ENCODE measurements around the gene TBX2.
"Not testable (repeated sequence)": the region's sequence is repeated elsewhere in the genome, so short reads cannot be mapped to it uniquely, and the experiment has no call there.

Gene TBX2

GRCh38 chr17:61415374-61416210, 15.9 kb downstream of the TBX2 start:
- DNase-seq, result no peak

GRCh38 chr17:61416211-61416539, 16.5 kb downstream of the TBX2 start:
- no peak for DNase-seq

GRCh38 chr17:61416540-61417363, 17.1 kb downstream of the TBX2 start:
- peak; percentile 47 for DNase-seq

- no peak for DNase-seq
These were observed 18.8 kb downstream of the TBX2 start for GRCh38 chr17:61418449-61418848.

GRCh38 chr17:61419496-61420046, 19.9 kb downstream of the TBX2 start:
- DNase-seq, result no peak

- no peak for DNase-seq
These were observed 20.4 kb downstream of the TBX2 start for GRCh38 chr17:61420052-61420451.

- no peak for DNase-seq
These were observed 21.2 kb downstream of the TBX2 start for GRCh38 chr17:61420745-61421398.

- no peak for DNase-seq
These were observed 21.8 kb downstream of the TBX2 start for GRCh38 chr17:61421460-61421859.

GRCh38 chr17:61422116-61422799, 22.6 kb downstream of the TBX2 start:
- no peak for DNase-seq

GRCh38 chr17:61422869-61423268, 23.2 kb downstream of the TBX2 start:
- no peak for DNase-seq

- DNase-seq, result no peak
These were observed 24.5 kb downstream of the TBX2 start for GRCh38 chr17:61423967-61424649.

- no peak for DNase-seq
These were observed 26.2 kb downstream of the TBX2 start for GRCh38 chr17:61425682-61426481.

- DNase-seq, result peak; percentile 66
These were observed 27.1 kb downstream of the TBX2 start for GRCh38 chr17:61426482-61427304.

- DNase-seq, result peak; percentile 13
These were observed 27.9 kb downstream of the TBX2 start for GRCh38 chr17:61427567-61427966.

- no peak for DNase-seq
These were observed 29.6 kb downstream of the TBX2 start for GRCh38 chr17:61429274-61429673.

GRCh38 chr17:61429831-61430230, 30.2 kb downstream of the TBX2 start:
- DNase-seq, result not testable (repeated sequence)

GRCh38 chr17:61431594-61432311, 32.1 kb downstream of the TBX2 start:
- DNase-seq, result peak; percentile 54

GRCh38 chr17:61436273-61436672, 36.6 kb downstream of the TBX2 start:
- no peak for DNase-seq

- no peak for DNase-seq
These were observed 37.5 kb downstream of the TBX2 start for GRCh38 chr17:61436995-61437704.
